C4-2B (cell line): ENCODE results near the gene TMPRSS15.

Source experiments
- ZFX ChIP-seq: fragments of 450-650 bp; IDR thresholded peaks from 2 replicates; pipeline ENCODE4 v1.6.1; 2017
- TF ChIP-seq, protein P1 (sequence below): fragments of 450-650 bp; conservative IDR thresholded peaks from 2 replicates; pipeline ENCODE4 v1.5.1; 2017; ENCODE audit warnings: mild to moderate bottlenecking

DNA sequence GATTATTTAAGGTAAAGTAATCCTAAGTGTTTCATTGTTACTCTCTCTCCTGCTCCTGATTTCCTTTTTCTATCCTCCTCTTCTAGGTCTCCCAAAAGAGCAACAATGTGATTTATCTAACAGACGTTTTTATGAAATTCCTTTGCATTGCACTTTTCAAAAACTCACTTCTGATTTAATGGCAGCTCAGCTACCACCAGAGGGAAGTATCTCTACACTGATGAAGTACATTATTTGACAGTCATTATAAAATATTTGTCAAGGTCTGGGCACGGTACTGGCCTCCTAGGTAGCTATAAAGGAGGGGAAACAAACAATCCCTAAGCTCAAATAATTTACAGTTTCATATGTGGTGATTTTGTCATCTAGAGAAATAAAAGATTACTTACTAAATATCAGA is 15.6 kb downstream of the TMPRSS15 start:
- TF ChIP-seq, protein P1, sequence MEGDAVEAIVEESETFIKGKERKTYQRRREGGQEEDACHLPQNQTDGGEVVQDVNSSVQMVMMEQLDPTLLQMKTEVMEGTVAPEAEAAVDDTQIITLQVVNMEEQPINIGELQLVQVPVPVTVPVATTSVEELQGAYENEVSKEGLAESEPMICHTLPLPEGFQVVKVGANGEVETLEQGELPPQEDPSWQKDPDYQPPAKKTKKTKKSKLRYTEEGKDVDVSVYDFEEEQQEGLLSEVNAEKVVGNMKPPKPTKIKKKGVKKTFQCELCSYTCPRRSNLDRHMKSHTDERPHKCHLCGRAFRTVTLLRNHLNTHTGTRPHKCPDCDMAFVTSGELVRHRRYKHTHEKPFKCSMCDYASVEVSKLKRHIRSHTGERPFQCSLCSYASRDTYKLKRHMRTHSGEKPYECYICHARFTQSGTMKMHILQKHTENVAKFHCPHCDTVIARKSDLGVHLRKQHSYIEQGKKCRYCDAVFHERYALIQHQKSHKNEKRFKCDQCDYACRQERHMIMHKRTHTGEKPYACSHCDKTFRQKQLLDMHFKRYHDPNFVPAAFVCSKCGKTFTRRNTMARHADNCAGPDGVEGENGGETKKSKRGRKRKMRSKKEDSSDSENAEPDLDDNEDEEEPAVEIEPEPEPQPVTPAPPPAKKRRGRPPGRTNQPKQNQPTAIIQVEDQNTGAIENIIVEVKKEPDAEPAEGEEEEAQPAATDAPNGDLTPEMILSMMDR = no peak; the same call in 1 of the 2 replicates
- TF ChIP-seq ZFX = no peak
